CD14-positive monocyte (primary cell): ENCODE measurements around the gene HOXC11. TPM values are rescaled to one million over a fixed set of nuclear protein-coding genes. Genes with fewer than 3 reads are reported as not detected.

Experiments
- DNase-seq, 3 donors: peaks; one replicate each; pipeline ENCODE4 v3.0.0-alpha.2; 2011 to 2022
- H2AFZ ChIP-seq: 2 replicates; pipeline ENCODE4 v1.6.0; 2012; ENCODE audit warnings: mild to moderate bottlenecking, low read depth, low read length, inconsistent platforms; ENCODE audit not compliant: insufficient read depth, poor library complexity, severe bottlenecking
- H3K27ac ChIP-seq, 2 donors: 1 replicate in 1 of 2; 2 replicates in 1 of 2; pipeline ENCODE4 v1.5.1; 2012 to 2013; ENCODE audit warnings: low read length in 2 of 2, control low read depth in 1 of 2, inconsistent platforms in 1 of 2, low read depth in 1 of 2, mild to moderate bottlenecking in 1 of 2
- H3K27me3 ChIP-seq, 2 donors: one replicate each; pipeline versions ENCODE4 v1.6.0 to v1.6.1; 2011 to 2013; ENCODE audit warnings: low read length in 2 of 2; ENCODE audit not compliant: control insufficient read depth in 2 of 2, insufficient read depth in 2 of 2
- H3K36me3 ChIP-seq, 2 donors: replicated peaks in 1 of 2; 1 replicate in 1 of 2; 2 replicates in 1 of 2; pipeline versions ENCODE4 v1.5.1 to v1.6.1; 2012 to 2013; ENCODE audit warnings: low read length in 2 of 2, control low read depth in 1 of 2, inconsistent platforms in 1 of 2, mild to moderate bottlenecking in 1 of 2; ENCODE audit not compliant: insufficient read depth in 2 of 2, control insufficient read depth in 1 of 2
- H3K4me1 ChIP-seq, 2 donors: 1 replicate in 1 of 2; 2 replicates in 1 of 2; pipeline versions ENCODE4 v1.5.1 to v1.6.1; 2012 to 2013; ENCODE audit warnings: low read length in 2 of 2, control low read depth in 1 of 2, inconsistent platforms in 1 of 2, mild to moderate bottlenecking in 1 of 2, moderate library complexity in 1 of 2; ENCODE audit not compliant: insufficient read depth in 2 of 2, control insufficient read depth in 1 of 2
- H3K4me2 ChIP-seq: replicated peaks from 2 replicates; pipeline ENCODE3; 2012; ENCODE audit warnings: low read length, moderate library complexity, mild to moderate bottlenecking; ENCODE audit not compliant: poor library complexity, severe bottlenecking; ENCODE audit errors: extremely low read depth
- H3K4me3 ChIP-seq, 3 experiments: fragments of 200-600 bp in 1 of 3; sonication (generic) in 1 of 3; replicated peaks in 1 of 3; 1 replicate in 2 of 3; 2 replicates in 1 of 3; pipeline ENCODE4 v1.5.1; 2011 to 2013; ENCODE audit warnings: low read length in 3 of 3, mild to moderate bottlenecking in 3 of 3, control low read depth in 2 of 3, low read depth in 2 of 3, inconsistent platforms in 1 of 3, moderate library complexity in 1 of 3
- H3K79me2 ChIP-seq: 2 replicates; pipeline ENCODE4 v1.6.0; 2012; ENCODE audit warnings: mild to moderate bottlenecking, control low read depth, inconsistent platforms, low read length, moderate library complexity; ENCODE audit not compliant: insufficient read depth
- H3K9ac ChIP-seq: 2 replicates; pipeline ENCODE4 v1.6.0; 2017; ENCODE audit warnings: low read length, mild to moderate bottlenecking; ENCODE audit not compliant: insufficient read depth, poor library complexity, severe bottlenecking
- H3K9me3 ChIP-seq, 2 donors: replicated peaks in 1 of 2; 1 replicate in 1 of 2; 2 replicates in 1 of 2; pipeline versions ENCODE4 v1.5.1 to v1.6.1; 2012 to 2013; ENCODE audit warnings: low read length in 2 of 2, control low read depth in 1 of 2; ENCODE audit not compliant: control insufficient read depth in 1 of 2, insufficient read depth in 1 of 2
- H4K20me1 ChIP-seq: 2 replicates; pipeline ENCODE4 v1.6.0; 2012; ENCODE audit warnings: mild to moderate bottlenecking, low read length, control low read depth, moderate library complexity; ENCODE audit not compliant: insufficient read depth
- H3K27ac Mint-ChIP-seq, 7 donors: one replicate each; pipeline ENCODE4 v1.8.0; 2020; ENCODE audit warnings: mild to moderate bottlenecking in 7 of 7, mixed read lengths in 7 of 7, moderate library complexity in 6 of 7, inconsistent platforms in 2 of 7
- H3K27me3 Mint-ChIP-seq, 3 donors: one replicate each; pipeline ENCODE4 v1.8.0; 2021 to 2022; ENCODE audit warnings: low read depth in 3 of 3, mild to moderate bottlenecking in 3 of 3, mixed read lengths in 3 of 3, moderate library complexity in 3 of 3, inconsistent platforms in 1 of 3
- H3K36me3 Mint-ChIP-seq, 2 donors: one replicate each; pipeline ENCODE4 v1.8.0; 2020; ENCODE audit warnings: mixed read lengths in 2 of 2, inconsistent platforms in 1 of 2, mild to moderate bottlenecking in 1 of 2
- H3K4me1 Mint-ChIP-seq: one replicate; pipeline ENCODE4 v1.8.0; 2020; ENCODE audit warnings: mild to moderate bottlenecking, mixed read lengths
- H3K4me3 Mint-ChIP-seq, 2 donors: one replicate each; pipeline ENCODE4 v1.8.0; 2020; ENCODE audit warnings: mild to moderate bottlenecking in 2 of 2, mixed read lengths in 2 of 2, moderate library complexity in 1 of 2
- H3K9me3 Mint-ChIP-seq, 7 donors: one replicate each; pipeline ENCODE4 v1.8.0; 2020 to 2022; ENCODE audit warnings: mixed read lengths in 7 of 7, mild to moderate bottlenecking in 6 of 7, moderate library complexity in 6 of 7, inconsistent platforms in 2 of 7
- CTCF ChIP-seq: fragments of 200-600 bp; IDR thresholded peaks from one replicate; pipeline ENCODE4 v1.8.0; 2022; ENCODE audit warnings: antibody characterized with exemption, mild to moderate bottlenecking
- WGBS: methylation state at CpG from one replicate; pipeline ENCODE4 v1.1.5; 2013; ENCODE audit warnings: missing lambda C conversion rate; ENCODE audit not compliant: insufficient coverage; 5-methylcytosine and 5-hydroxymethylcytosine counted together
- intact Hi-C, 2 donors: fragments of 100-400 bp; cut with micrococcal nuclease; formaldehyde crosslinking; loops; one replicate each; pipeline versions ENCODE4 v1.15.0 to v1.15.1; 2023
- polyA plus RNA-seq, 3 donors: library from polyadenylated mRNA; depleted of rRNA in 1 of 3; unstranded in 2 of 3; stranded (reverse) in 1 of 3; fragments of 300-500 nt in 2 of 3; fragments of >200 nt in 1 of 3; fragmentation: Illumina TruSeq in 2 of 3; gene quantifications; 1 replicate in 2 of 3; 2 replicates in 1 of 3; pipeline ENCODE4 v1.2.3, GENCODE V29; 2012 to 2021

The HOXC11 gene
- polyA plus RNA-seq, 3 donors = not detected

GRCh38 chr12:53973236-53974042, 513 bp downstream of the HOXC11 start:
- TF ChIP-seq CTCF = no peak
- H3K27me3 Mint-ChIP-seq = peaks cover 96 to 100% (median 99%) of the 10 kb centered on the region in 3 donors
- H3K27me3 ChIP-seq = peaks cover 99 to 100% of the 10 kb centered on the region in 2 donors
- H3K4me2 ChIP-seq = peak overlapping the region; percentile 72
- H3K4me1 ChIP-seq = peaks cover 10 to 23% of the 10 kb centered on the region in 2 donors
- H3K36me3 Mint-ChIP-seq = peaks cover 7 to 22% of the 10 kb centered on the region in 2 donors
- peaks cover 6 to 66% (median 39%) of the 10 kb centered on the region in 7 donors for H3K9me3 Mint-ChIP-seq
- H3K4me1 Mint-ChIP-seq = peaks cover 30% of the 10 kb centered on the region
- H3K9ac ChIP-seq = no peak overlapping the region
- peaks cover 20 to 81% of the 10 kb centered on the region in 2 donors for H3K9me3 ChIP-seq
- peak overlapping the region in 1 of 2 donors; percentile 76 for H3K4me3 Mint-ChIP-seq
- WGBS = 3% methylated on average over 63 of the region's 71 CpGs
- H3K4me3 ChIP-seq = peak overlapping the region in 1 of 3 experiments; percentile 71
- no peak for DNase-seq
- no peak overlapping the region for H3K27ac Mint-ChIP-seq
- no peaks in the 10 kb centered on the region for H4K20me1 ChIP-seq
- H3K27ac ChIP-seq = no peak overlapping the region
- H2AFZ ChIP-seq = no peak overlapping the region
- H3K36me3 ChIP-seq = no peaks in the 10 kb centered on the region
- H3K79me2 ChIP-seq = no peaks in the 10 kb centered on the region
- intact Hi-C loops = loop anchor here in 1 of 2 donors (10.0 kb wide), 1 partner anchor 61 kb away; the partner anchor contains the start of gene HOXC5

DNA sequence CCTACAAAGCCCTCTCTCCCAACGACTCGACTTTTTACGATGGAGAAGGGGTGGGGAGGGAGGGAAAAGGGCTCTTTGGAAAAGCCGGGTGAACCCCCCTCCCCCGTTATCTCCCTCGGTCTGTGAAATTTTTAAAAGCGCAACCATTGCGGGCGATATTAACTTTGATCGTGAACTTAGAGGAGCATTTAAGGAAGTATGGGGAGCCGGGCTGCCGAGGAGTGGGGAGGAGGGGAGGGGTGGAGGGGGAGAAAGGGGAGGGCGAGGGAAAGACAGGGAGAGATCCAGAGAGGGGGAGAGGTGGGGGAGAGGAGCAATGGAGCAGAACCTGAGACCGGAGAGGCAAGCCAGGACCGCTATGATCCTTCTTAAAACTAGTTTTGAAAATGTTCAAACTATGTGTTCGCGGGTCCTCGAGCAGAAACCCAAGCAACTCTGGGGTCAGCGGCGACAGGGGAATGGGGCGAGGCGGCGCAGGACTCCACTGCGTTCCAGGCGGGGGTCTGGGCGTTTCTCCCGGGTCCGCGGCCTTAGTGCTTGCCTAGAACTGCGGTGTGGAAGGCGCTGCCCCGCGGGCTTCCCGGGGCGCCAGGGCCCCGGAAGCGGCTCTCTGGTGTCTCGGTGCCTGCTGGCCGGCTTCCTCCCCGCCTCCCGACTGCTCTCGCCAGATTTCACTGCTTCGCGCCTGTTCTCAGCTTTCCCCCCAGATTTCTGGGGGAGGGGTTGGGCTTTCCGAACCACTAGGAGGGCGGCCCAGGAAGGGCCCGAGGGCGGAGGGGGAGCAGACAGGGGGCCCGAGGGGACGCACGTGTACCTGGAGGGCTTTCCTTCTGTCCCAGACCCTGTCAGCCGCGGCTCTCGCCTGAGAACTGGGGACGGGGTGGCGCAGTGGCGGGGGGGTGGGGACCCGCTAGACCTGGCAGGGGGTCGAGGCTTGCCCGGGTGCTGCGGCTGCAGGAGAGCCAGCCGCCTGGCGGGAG, 1.4 kb downstream of the HOXC11 start, which contains the start of gene HOTAIR:
TSS of gene HOTAIR (minus strand) at position 871 of the 980 bp plus-strand sequence.
- H3K27ac Mint-ChIP-seq = peak within 1 kb of the TSS in 2 of 7 donors; percentile 38 to 63
- peak within 1 kb of the TSS; percentile 32 to 71 (median 35) for H3K4me3 ChIP-seq

More for the DNA sequence above, 1.4 kb downstream of the HOXC11 start, which contains the start of gene HOTAIR:
- Mint-ChIP-seq H3K4me3 (peak within 1 kb of the TSS; percentile 67 to 86), H3K27me3 (peaks cover 96 to 100% (median 99%) of the 10 kb centered on the region in 3 donors), H3K9me3 (peaks cover 6 to 68% (median 44%) of the 10 kb centered on the region in 7 donors), H3K36me3 (peaks cover 7 to 18% of the 10 kb centered on the region in 2 donors), H3K4me1 (peaks cover 27% of the 10 kb centered on the region)
- Histone ChIP-seq H3K27me3 (peaks cover 99 to 100% of the 10 kb centered on the region in 2 donors), H3K9ac (no peak within 1 kb of the TSS), H3K79me2 (no peaks in the 10 kb centered on the region), H2AFZ (peak within 1 kb of the TSS; percentile 68), H4K20me1 (no peaks in the 10 kb centered on the region), H3K27ac (no peak within 1 kb of the TSS), H3K4me2 (peak within 1 kb of the TSS; percentile 72), H3K9me3 (peaks cover 20 to 81% of the 10 kb centered on the region in 2 donors), H3K4me1 (peaks cover 10 to 23% of the 10 kb centered on the region in 2 donors), H3K36me3 (no peaks in the 10 kb centered on the region)
- intact Hi-C loops = loop anchor here in 1 of 2 donors (10.0 kb wide), 1 partner anchor 60 kb away; the partner anchor contains the start of gene HOXC5
- DNase-seq = peak in 2 of 3 donors; percentile 23 to 39
- 3% methylated on average over 52 of the region's 63 CpGs for WGBS
- TF ChIP-seq CTCF = no peak
